IMR-90 (cell line): ENCODE results near the gene TMTC2. TPM values are rescaled to one million over a fixed set of nuclear protein-coding genes. Genes with fewer than 3 reads are reported as not detected.

Source experiments
- ATAC-seq: fragments of 200-7000 bp; cut with Tn5 transposase; 2 replicates; pipeline ENCODE4 v1.9.1; 2020; ENCODE audit warnings: low read depth, mild to moderate bottlenecking, moderate library complexity
- BruUV-seq: library from RNA; stranded (reverse); fragments of 400-500 nt; replicated peaks from 2 replicates; lab custom pipeline; 2021; lab: Mats Ljungman, UMichigan
- CTCF ChIA-PET: fragments of 300-600 bp; formaldehyde crosslinking; extraction: SDS; loops from one replicate; lab custom pipeline; 2021; ENCODE audit warnings: antibody characterized with exemption; lab: Yijun Ruan, JAX
- POLR2A ChIA-PET: fragments of 300-600 bp; sonication (Branson Sonifier 250); formaldehyde crosslinking; loops from one replicate; lab custom pipeline; 2022; ENCODE audit warnings: antibody characterized with exemption; ENCODE audit not compliant: unreplicated experiment; lab: Charles Lee
- DNase-seq: peaks from one replicate; pipeline ENCODE4 v3.0.0; 2013
- H2AFZ ChIP-seq: replicated peaks from 2 replicates; pipeline ENCODE3; 2013; ENCODE audit warnings: low read length, mild to moderate bottlenecking; ENCODE audit not compliant: poor library complexity
- H2AK5ac ChIP-seq: 2 replicates; pipeline ENCODE4 v1.6.1; 2013; ENCODE audit warnings: low read depth, low read length, inconsistent platforms
- H2AK9ac ChIP-seq: replicated peaks from 2 replicates; pipeline ENCODE3; 2013; ENCODE audit warnings: mild to moderate bottlenecking, low read depth, low read length, moderate library complexity; ENCODE audit not compliant: poor library complexity
- H2BK120ac ChIP-seq: 2 replicates; pipeline ENCODE4 v1.6.1; 2013; ENCODE audit warnings: low read depth, low read length, inconsistent platforms
- H2BK15ac ChIP-seq: 3 replicates; pipeline ENCODE4 v1.6.1; 2013; ENCODE audit warnings: low read depth, low read length, inconsistent platforms
- H2BK20ac ChIP-seq: 2 replicates; pipeline ENCODE4 v1.6.1; 2013; ENCODE audit warnings: low read depth, mild to moderate bottlenecking, inconsistent platforms, low read length, moderate library complexity
- H2BK5ac ChIP-seq: 2 replicates; pipeline ENCODE4 v1.6.1; 2013; ENCODE audit warnings: mild to moderate bottlenecking, low read depth, low read length, inconsistent platforms; ENCODE audit not compliant: poor library complexity, severe bottlenecking
- H3K14ac ChIP-seq: replicated peaks from 2 replicates; pipeline ENCODE4 v1.6.1; 2013; ENCODE audit warnings: low read depth, low read length, inconsistent platforms
- H3K18ac ChIP-seq: 2 replicates; pipeline ENCODE4 v1.6.1; 2013; ENCODE audit warnings: low read depth, low read length, control low read depth
- H3K23ac ChIP-seq: 2 replicates; pipeline ENCODE4 v1.6.1; 2013; ENCODE audit warnings: low read depth, low read length, inconsistent platforms
- H3K27ac ChIP-seq: 2 replicates; pipeline ENCODE4 v1.5.1; 2013; ENCODE audit warnings: mild to moderate bottlenecking, control low read depth, low read length; ENCODE audit not compliant: insufficient read depth
- H3K27me3 ChIP-seq: 2 replicates; pipeline ENCODE4 v1.6.1; 2013; ENCODE audit warnings: low read length; ENCODE audit not compliant: control insufficient read depth, insufficient read depth
- H3K36me3 ChIP-seq: 2 replicates; pipeline ENCODE4 v1.6.1; 2013; ENCODE audit warnings: low read length, mixed read lengths; ENCODE audit not compliant: control insufficient read depth, insufficient read depth
- H3K4ac ChIP-seq: 2 replicates; pipeline ENCODE4 v1.6.1; 2013; ENCODE audit warnings: low read depth, low read length, inconsistent platforms
- H3K4me1 ChIP-seq: 2 replicates; pipeline ENCODE4 v1.6.1; 2013; ENCODE audit warnings: low read length, mixed read lengths; ENCODE audit not compliant: control insufficient read depth, insufficient read depth
- H3K4me2 ChIP-seq: 2 replicates; pipeline ENCODE4 v1.6.1; 2013; ENCODE audit warnings: low read depth, mild to moderate bottlenecking, control low read depth, low read length, moderate library complexity
- H3K4me3 ChIP-seq: 2 replicates; pipeline ENCODE4 v1.5.1; 2013; ENCODE audit warnings: low read depth, mild to moderate bottlenecking, control low read depth, low read length, moderate library complexity; ENCODE audit not compliant: insufficient read depth
- H3K56ac ChIP-seq: 2 replicates; pipeline ENCODE4 v1.6.1; 2013; ENCODE audit warnings: low read length, inconsistent platforms; ENCODE audit not compliant: insufficient read depth; ENCODE audit errors: extremely low read depth
- H3K79me1 ChIP-seq, 2 experiments: 2 replicates each; pipeline ENCODE4 v1.6.1; 2013; ENCODE audit warnings: low read length in 2 of 2, inconsistent platforms in 1 of 2, low read depth in 1 of 2
- H3K9ac ChIP-seq: 2 replicates; pipeline ENCODE4 v1.6.1; 2013; ENCODE audit warnings: low read depth, low read length, control low read depth
- H3K9me1 ChIP-seq: 2 replicates; pipeline ENCODE4 v1.6.1; 2013; ENCODE audit warnings: low read length, inconsistent platforms; ENCODE audit not compliant: insufficient read depth
- H3K9me3 ChIP-seq: 2 replicates; pipeline ENCODE4 v1.6.1; 2013; ENCODE audit warnings: low read length; ENCODE audit not compliant: control insufficient read depth, insufficient read depth
- H4K20me1 ChIP-seq: 2 replicates; pipeline ENCODE4 v1.6.1; 2013; ENCODE audit warnings: low read length, inconsistent platforms; ENCODE audit not compliant: insufficient read depth
- H4K5ac ChIP-seq: 2 replicates; pipeline ENCODE4 v1.6.1; 2013; ENCODE audit warnings: mild to moderate bottlenecking, low read depth, low read length, control low read depth
- H4K8ac ChIP-seq, 2 experiments: 2 replicates each; pipeline ENCODE4 v1.6.1; 2013; ENCODE audit warnings: low read depth in 2 of 2, low read length in 2 of 2, control low read depth in 1 of 2, inconsistent platforms in 1 of 2
- H4K91ac ChIP-seq: 2 replicates; pipeline ENCODE4 v1.6.1; 2013; ENCODE audit warnings: low read depth, low read length, inconsistent platforms; ENCODE audit not compliant: insufficient read depth
- BHLHE40 ChIP-seq: fragments of 150-350 bp; IDR thresholded peaks from 2 replicates; pipeline ENCODE4 v1.6.1; 2016; ENCODE audit warnings: mild to moderate bottlenecking, low read depth, low read length
- CEBPB ChIP-seq: IDR thresholded peaks from 2 replicates; pipeline ENCODE4 v1.6.1; 2012; ENCODE audit warnings: low read depth, low read length, improper control_type of control experiment
- CHD1 ChIP-seq: IDR thresholded peaks from 2 replicates; pipeline ENCODE4 v1.6.1; 2012; ENCODE audit warnings: low read depth, low read length, improper control_type of control experiment
- CTCF ChIP-seq: conservative IDR thresholded peaks from 2 replicates; pipeline ENCODE4 v1.5.1; 2012; ENCODE audit warnings: mild to moderate bottlenecking, low read depth, low read length, improper control_type of control experiment
- FOS ChIP-seq: fragments of 150-350 bp; IDR thresholded peaks from 2 replicates; pipeline ENCODE4 v1.6.1; 2016; ENCODE audit warnings: low read depth, low read length
- MAFK ChIP-seq: IDR thresholded peaks from 2 replicates; pipeline ENCODE4 v1.6.1; 2012; ENCODE audit warnings: low read depth, low read length, improper control_type of control experiment
- MAZ ChIP-seq: IDR thresholded peaks from 2 replicates; pipeline ENCODE4 v1.6.1; 2012; ENCODE audit warnings: low read depth, mild to moderate bottlenecking, low read length, improper control_type of control experiment, moderate library complexity, borderline replicate concordance
- MXI1 ChIP-seq: IDR thresholded peaks from 2 replicates; pipeline ENCODE4 v1.6.1; 2012; ENCODE audit warnings: low read depth, mild to moderate bottlenecking, low read length, moderate library complexity, borderline replicate concordance
- NFE2L2 ChIP-seq: fragments of 150-350 bp; IDR thresholded peaks from 2 replicates; pipeline ENCODE4 v1.6.1; 2016; ENCODE audit warnings: low read depth, mild to moderate bottlenecking, low read length
- POLR2A ChIP-seq: IDR thresholded peaks from 2 replicates; pipeline ENCODE4 v1.6.1; 2012; ENCODE audit warnings: mild to moderate bottlenecking, low read depth, low read length
- RAD21 ChIP-seq: IDR thresholded peaks from 2 replicates; pipeline ENCODE4 v1.6.1; 2012; ENCODE audit warnings: low read length, improper control_type of control experiment
- RCOR1 ChIP-seq: IDR thresholded peaks from 2 replicates; pipeline ENCODE4 v1.6.1; 2012; ENCODE audit warnings: mild to moderate bottlenecking, low read length, improper control_type of control experiment; ENCODE audit not compliant: insufficient replicate concordance
- RFX5 ChIP-seq: IDR thresholded peaks from 2 replicates; pipeline ENCODE4 v1.8.0; 2012; ENCODE audit warnings: low read depth, mild to moderate bottlenecking, low read length, moderate library complexity
- SMC3 ChIP-seq: fragments of 150-350 bp; IDR thresholded peaks from 2 replicates; pipeline ENCODE4 v1.6.1; 2016; ENCODE audit warnings: low read depth, mild to moderate bottlenecking, antibody characterized with exemption, low read length, moderate library complexity
- WGBS, 2 experiments: methylation state at CpG; one replicate each; pipeline versions ENCODE4 v1.1.5 to v1.1.7; 2013; ENCODE audit warnings: missing lambda C conversion rate in 2 of 2; ENCODE audit not compliant: insufficient read length in 1 of 2; ENCODE audit errors: extremely low coverage in 2 of 2; 5-methylcytosine and 5-hydroxymethylcytosine counted together
- dilution Hi-C: fragments of 300-500 bp; cut with HindIII; formaldehyde crosslinking; loops from one replicate; pipeline ENCODE4 v1.14.3; 2018; ENCODE audit warnings: low sequenced_read_pairs; ENCODE audit not compliant: unreplicated experiment
- in situ Hi-C: fragments of 300-500 bp; cut with MboI; formaldehyde crosslinking; loops from 3 replicates; pipeline ENCODE4 v1.14.3; 2019; ENCODE audit warnings: low sequenced_read_pairs, inconsistent platforms, mixed read lengths
- intact Hi-C: fragments of 100-400 bp; cut with micrococcal nuclease; formaldehyde crosslinking; loops from 2 replicates; pipeline ENCODE4 v1.10.0; 2022
- polyA plus RNA-seq, 3 experiments: library from polyadenylated mRNA; depleted of rRNA; stranded (reverse); fragments of >200 nt; gene quantifications; 2 replicates each; pipeline ENCODE4 v1.2.3, GENCODE V29; 2012; ENCODE audit warnings: low replicate concordance in 1 of 3
- total RNA-seq: library from RNA; depleted of rRNA; stranded (reverse); fragments of >200 nt; gene quantifications from 2 replicates; pipeline ENCODE4 v1.2.3, GENCODE V29; 2012
- TF ChIP-seq, protein P1 (sequence below): fragments of 150-350 bp; IDR thresholded peaks from 2 replicates; pipeline ENCODE4 v1.6.1; 2016; ENCODE audit warnings: low read depth, mild to moderate bottlenecking, low read length, moderate library complexity, borderline replicate concordance
- TF ChIP-seq, protein P2 (sequence below): fragments of 150-350 bp; IDR thresholded peaks from 2 replicates; pipeline ENCODE4 v1.6.1; 2017; ENCODE audit warnings: mild to moderate bottlenecking, antibody characterized with exemption, low read length, low read depth

The TMTC2 gene
- total and polyA plus RNA-seq, 2 of the 4 experiments (the other 2 are of a cell fraction), result 0.56 to 1.4 TPM

DNA sequence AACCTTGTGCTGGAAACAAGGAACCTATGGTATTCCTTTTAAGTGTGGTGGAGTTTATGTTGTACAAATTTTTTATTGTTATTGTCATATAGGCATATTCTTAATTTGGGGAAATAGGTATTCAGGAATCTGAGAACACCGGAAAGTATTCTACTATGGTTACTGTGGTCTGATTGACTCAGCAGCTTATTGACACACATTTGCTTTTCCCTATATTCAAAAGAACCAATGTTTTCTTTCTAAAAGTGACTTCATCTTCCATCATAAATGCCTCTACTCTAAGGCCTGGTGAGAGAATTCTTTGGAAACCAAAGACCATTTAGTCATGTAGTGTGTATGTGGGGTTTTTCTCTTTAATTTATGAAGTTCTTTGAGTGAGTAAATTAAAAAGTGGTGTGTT lies 474.8 kb downstream of the TMTC2 start:
- no peak overlapping the region for H3K56ac ChIP-seq
- no peaks in the 10 kb centered on the region for H3K36me3 ChIP-seq
- no peaks in the 10 kb centered on the region for H3K9me3 ChIP-seq
- POLR2A ChIA-PET, result no interaction called here
- no peak overlapping the region for H4K8ac ChIP-seq
- intact Hi-C loops (no loop called here), dilution Hi-C loops (no loop called here), in situ Hi-C loops (no loop called here)
- no peak overlapping the region for H2AK9ac ChIP-seq
- H3K27ac ChIP-seq, result no peak overlapping the region
- H4K20me1 ChIP-seq, result no peaks in the 10 kb centered on the region
- H4K91ac ChIP-seq, result no peak overlapping the region
- no peak overlapping the region for H3K4me2 ChIP-seq
- no peak overlapping the region for H3K9ac ChIP-seq
- no peaks in the 10 kb centered on the region for H3K79me1 ChIP-seq
- H2AFZ ChIP-seq, result no peak overlapping the region
- H3K4me1 ChIP-seq, result no peaks in the 10 kb centered on the region
- no peak overlapping the region for H4K5ac ChIP-seq
- H2BK5ac ChIP-seq, result no peak overlapping the region
- H3K4ac ChIP-seq, result no peak overlapping the region
- no peak overlapping the region for H2BK120ac ChIP-seq
- WGBS, 2 experiments, result no CpG with 5 or more reads among the region's 1 CpG
- no peak overlapping the region for H2BK20ac ChIP-seq
- DNase-seq (peak; percentile 4), ATAC-seq (no peak)
- H3K14ac ChIP-seq, result no peak overlapping the region
- no TSS peak for BruUV-seq
- no peak overlapping the region for H3K18ac ChIP-seq
- H3K27me3 ChIP-seq, result no peaks in the 10 kb centered on the region
- H3K4me3 ChIP-seq, result no peak overlapping the region
- H3K23ac ChIP-seq, result no peak overlapping the region
- no peak overlapping the region for H2BK15ac ChIP-seq
- H2AK5ac ChIP-seq, result no peak overlapping the region
- TF ChIP-seq CTCF, result no peak
- TF ChIP-seq RFX5, result no peak
- no peak for TF ChIP-seq NFE2L2
- no peak for TF ChIP-seq RCOR1
- TF ChIP-seq, protein P1, sequence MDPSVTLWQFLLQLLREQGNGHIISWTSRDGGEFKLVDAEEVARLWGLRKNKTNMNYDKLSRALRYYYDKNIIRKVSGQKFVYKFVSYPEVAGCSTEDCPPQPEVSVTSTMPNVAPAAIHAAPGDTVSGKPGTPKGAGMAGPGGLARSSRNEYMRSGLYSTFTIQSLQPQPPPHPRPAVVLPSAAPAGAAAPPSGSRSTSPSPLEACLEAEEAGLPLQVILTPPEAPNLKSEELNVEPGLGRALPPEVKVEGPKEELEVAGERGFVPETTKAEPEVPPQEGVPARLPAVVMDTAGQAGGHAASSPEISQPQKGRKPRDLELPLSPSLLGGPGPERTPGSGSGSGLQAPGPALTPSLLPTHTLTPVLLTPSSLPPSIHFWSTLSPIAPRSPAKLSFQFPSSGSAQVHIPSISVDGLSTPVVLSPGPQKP, result no peak
- no peak for TF ChIP-seq MAFK
- no peak for TF ChIP-seq RAD21
- no peak for TF ChIP-seq SMC3
- TF ChIP-seq FOS, result no peak
- TF ChIP-seq CEBPB, result no peak
- TF ChIP-seq CHD1, result no peak
- TF ChIP-seq, protein P2, sequence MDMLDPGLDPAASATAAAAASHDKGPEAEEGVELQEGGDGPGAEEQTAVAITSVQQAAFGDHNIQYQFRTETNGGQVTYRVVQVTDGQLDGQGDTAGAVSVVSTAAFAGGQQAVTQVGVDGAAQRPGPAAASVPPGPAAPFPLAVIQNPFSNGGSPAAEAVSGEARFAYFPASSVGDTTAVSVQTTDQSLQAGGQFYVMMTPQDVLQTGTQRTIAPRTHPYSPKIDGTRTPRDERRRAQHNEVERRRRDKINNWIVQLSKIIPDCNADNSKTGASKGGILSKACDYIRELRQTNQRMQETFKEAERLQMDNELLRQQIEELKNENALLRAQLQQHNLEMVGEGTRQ, result no peak
- TF ChIP-seq BHLHE40, result no peak
- TF ChIP-seq POLR2A, result no peak
- no peak for TF ChIP-seq MAZ
- no peak for TF ChIP-seq MXI1
- no peaks in the 10 kb centered on the region for H3K9me1 ChIP-seq
- CTCF ChIA-PET, result no interaction called here
